CD4-positive, alpha-beta memory T cell (primary cell): ENCODE data around the gene NAV1. TPM values are rescaled to one million over a fixed set of nuclear protein-coding genes. Genes with fewer than 3 reads are reported as not detected.

ENCODE experiments used
- CTCF ChIA-PET: fragments of 350-600 bp; sonication (Branson Sonifier 250); formaldehyde crosslinking; loops from one replicate; lab custom pipeline; 2021; ENCODE audit warnings: inconsistent platforms; ENCODE audit not compliant: partially characterized antibody; lab: Charles Lee
- POLR2A ChIA-PET: fragments of 350-600 bp; sonication (Branson Sonifier 250); formaldehyde crosslinking; loops from one replicate; lab custom pipeline; 2021; ENCODE audit not compliant: partially characterized antibody; lab: Charles Lee
- DNase-seq, 5 donors: peaks; one replicate each; pipeline versions ENCODE4 v3.0.0 to v3.0.0-alpha.2; 2020 to 2022; ENCODE audit warnings: mixed read lengths in 1 of 5
- H3K27ac ChIP-seq: one replicate; pipeline ENCODE4 v1.7.0; 2013; ENCODE audit warnings: low read depth, low read length
- H3K27me3 ChIP-seq: 2 replicates; pipeline ENCODE4 v1.7.0; 2013; ENCODE audit warnings: mild to moderate bottlenecking, low read length, moderate library complexity; ENCODE audit not compliant: insufficient read depth
- H3K36me3 ChIP-seq: 2 replicates; pipeline ENCODE4 v1.7.0; 2013; ENCODE audit warnings: mild to moderate bottlenecking, low read length, moderate library complexity; ENCODE audit not compliant: insufficient read depth
- H3K4me1 ChIP-seq: 2 replicates; pipeline ENCODE4 v1.7.0; 2013; ENCODE audit warnings: mild to moderate bottlenecking, low read length, moderate library complexity; ENCODE audit not compliant: insufficient read depth
- H3K4me3 ChIP-seq, 2 donors: one replicate each; pipeline ENCODE4 v1.7.0; 2013; ENCODE audit warnings: low read length in 2 of 2, mild to moderate bottlenecking in 1 of 2
- H3K9me3 ChIP-seq, 2 donors: one replicate each; pipeline ENCODE4 v1.7.0; 2013; ENCODE audit warnings: low read length in 2 of 2, control low read depth in 1 of 2; ENCODE audit not compliant: control insufficient read depth in 1 of 2
- H3K27ac Mint-ChIP-seq, 7 donors: one replicate each; pipeline ENCODE4 v1.8.0; 2020 to 2021; ENCODE audit warnings: mixed read lengths in 7 of 7, mild to moderate bottlenecking in 6 of 7, inconsistent platforms in 3 of 7, moderate library complexity in 3 of 7
- H3K27me3 Mint-ChIP-seq, 2 donors: one replicate each; pipeline ENCODE4 v1.8.0; 2020 to 2021; ENCODE audit warnings: mixed read lengths in 2 of 2
- H3K36me3 Mint-ChIP-seq, 2 donors: one replicate each; pipeline ENCODE4 v1.8.0; 2020 to 2021; ENCODE audit warnings: mixed read lengths in 2 of 2, inconsistent platforms in 1 of 2, mild to moderate bottlenecking in 1 of 2
- H3K4me1 Mint-ChIP-seq, 4 donors: one replicate each; pipeline ENCODE4 v1.8.0; 2020 to 2021; ENCODE audit warnings: mixed read lengths in 4 of 4, mild to moderate bottlenecking in 1 of 4
- H3K4me3 Mint-ChIP-seq, 8 donors: one replicate each; pipeline ENCODE4 v1.8.0; 2020 to 2021; ENCODE audit warnings: mixed read lengths in 8 of 8, mild to moderate bottlenecking in 7 of 8, moderate library complexity in 6 of 8, inconsistent platforms in 3 of 8
- H3K9me3 Mint-ChIP-seq, 8 donors: one replicate each; pipeline ENCODE4 v1.8.0; 2020 to 2021; ENCODE audit warnings: mixed read lengths in 8 of 8, mild to moderate bottlenecking in 5 of 8, inconsistent platforms in 3 of 8, moderate library complexity in 1 of 8
- intact Hi-C: fragments of 100-400 bp; cut with micrococcal nuclease; formaldehyde crosslinking; loops from one replicate; pipeline ENCODE4 v1.15.1; 2023
- polyA plus RNA-seq, 2 donors: library from polyadenylated mRNA; unstranded; fragments of 300-500 nt; fragmentation: Illumina TruSeq; gene quantifications; one replicate each; pipeline ENCODE4 v1.2.3, GENCODE V29; 2021
- total RNA-seq, 2 experiments: library from RNA; stranded (reverse); gene quantifications; one replicate each; pipeline ENCODE4 v1.2.3, GENCODE V29; 2021

NAV1 gene
- total and polyA plus RNA-seq, 4 experiments from 2014 or later = 0.29 to 4.7 (median 3.7) TPM

- POLR2A ChIA-PET = no interaction called here
- peaks cover 0 to 5% (median 3%) of the 10 kb centered on the region in 4 donors for H3K4me1 Mint-ChIP-seq
- H3K36me3 ChIP-seq = no peaks in the 10 kb centered on the region
- no peak overlapping the region for H3K27ac ChIP-seq
- H3K27me3 ChIP-seq = no peaks in the 10 kb centered on the region
- H3K9me3 ChIP-seq = no peaks in the 10 kb centered on the region
- H3K36me3 Mint-ChIP-seq = no peaks in the 10 kb centered on the region
- H3K4me1 ChIP-seq = no peaks in the 10 kb centered on the region
- no peak overlapping the region for H3K27ac Mint-ChIP-seq
- CTCF ChIA-PET = interaction anchor here (1.6 to 1.9 kb wide), 2 partner anchors 9 to 43 kb away, joined by 4 to 6 read pairs; no protein-coding TSS in a partner anchor
- H3K27me3 Mint-ChIP-seq = no peaks in the 10 kb centered on the region
- no peak overlapping the region for H3K4me3 Mint-ChIP-seq
- DNase-seq = no peak
- no peak overlapping the region for H3K4me3 ChIP-seq
- H3K9me3 Mint-ChIP-seq = no peaks in the 10 kb centered on the region
- intact Hi-C loops = no loop called here
Measured at GRCh38 chr1:201555593-201555945, 16.6 kb downstream of the NAV1 start.

GRCh38 chr1:201556841-201557571 lies 18.1 kb downstream of the NAV1 start:
- no peak for DNase-seq
- Mint-ChIP-seq H3K9me3 (no peaks in the 10 kb centered on the region), H3K4me1 (peaks cover 0 to 5% (median 3%) of the 10 kb centered on the region in 4 donors), H3K27me3 (no peaks in the 10 kb centered on the region), H3K27ac (no peak overlapping the region), H3K4me3 (no peak overlapping the region), H3K36me3 (no peaks in the 10 kb centered on the region)
- Histone ChIP-seq H3K27ac (no peak overlapping the region), H3K9me3 (no peaks in the 10 kb centered on the region), H3K4me1 (no peaks in the 10 kb centered on the region), H3K36me3 (no peaks in the 10 kb centered on the region), H3K27me3 (no peaks in the 10 kb centered on the region), H3K4me3 (no peak overlapping the region)
- ChIA-PET POLR2A (no interaction called here), CTCF (interaction anchor here (1.0 to 5.2 kb wide), 6 partner anchors 7 to 235 kb away, joined by 3 to 81 read pairs (median 5); no protein-coding TSS in a partner anchor)
- intact Hi-C loops = no loop called here

GRCh38 chr1:201557572-201557958 lies 18.6 kb downstream of the NAV1 start:
- Histone ChIP-seq H3K4me3 (no peak overlapping the region), H3K9me3 (no peaks in the 10 kb centered on the region), H3K36me3 (no peaks in the 10 kb centered on the region), H3K4me1 (no peaks in the 10 kb centered on the region), H3K27me3 (no peaks in the 10 kb centered on the region), H3K27ac (no peak overlapping the region)
- ChIA-PET POLR2A (no interaction called here), CTCF (interaction anchor here (1.2 to 5.2 kb wide), 3 partner anchors 11 to 234 kb away, joined by 4 to 81 read pairs (median 24); no protein-coding TSS in a partner anchor)
- no peak overlapping the region for H3K27ac Mint-ChIP-seq
- intact Hi-C loops = no loop called here
- no peaks in the 10 kb centered on the region for H3K9me3 Mint-ChIP-seq
- H3K4me1 Mint-ChIP-seq = peaks cover 0 to 5% (median 3%) of the 10 kb centered on the region in 4 donors
- no peaks in the 10 kb centered on the region for H3K27me3 Mint-ChIP-seq
- no peak overlapping the region for H3K4me3 Mint-ChIP-seq
- H3K36me3 Mint-ChIP-seq = no peaks in the 10 kb centered on the region
- no peak for DNase-seq

GRCh38 chr1:201559679-201560162 lies 20.8 kb downstream of the NAV1 start:
- DNase-seq = peak; percentile 42 to 54 (median 52)
- no peak overlapping the region for H3K4me3 ChIP-seq
- H3K27me3 Mint-ChIP-seq = no peaks in the 10 kb centered on the region
- intact Hi-C loops = loop anchor here (1.0 kb wide), 1 partner anchor 234 kb away; no protein-coding TSS in a partner anchor
- POLR2A ChIA-PET = no interaction called here
- peak overlapping the region in 1 of 7 donors; percentile 22 for H3K27ac Mint-ChIP-seq
- H3K4me1 Mint-ChIP-seq = peaks cover 0 to 5% (median 3%) of the 10 kb centered on the region in 4 donors
- CTCF ChIA-PET = interaction anchor here (0.6 to 5.2 kb wide), 19 partner anchors 9 to 232 kb away, joined by 3 to 81 read pairs (median 3); no protein-coding TSS in a partner anchor
- no peaks in the 10 kb centered on the region for H3K4me1 ChIP-seq
- no peak overlapping the region for H3K27ac ChIP-seq
- no peaks in the 10 kb centered on the region for H3K27me3 ChIP-seq
- H3K4me3 Mint-ChIP-seq = no peak overlapping the region
- H3K36me3 Mint-ChIP-seq = no peaks in the 10 kb centered on the region
- H3K9me3 ChIP-seq = no peaks in the 10 kb centered on the region
- no peaks in the 10 kb centered on the region for H3K36me3 ChIP-seq
- H3K9me3 Mint-ChIP-seq = no peaks in the 10 kb centered on the region

GRCh38 chr1:201560328-201561194 lies 21.6 kb downstream of the NAV1 start:
- Histone ChIP-seq H3K27me3 (no peaks in the 10 kb centered on the region), H3K9me3 (no peaks in the 10 kb centered on the region), H3K4me1 (no peaks in the 10 kb centered on the region), H3K27ac (no peak overlapping the region), H3K4me3 (no peak overlapping the region), H3K36me3 (no peaks in the 10 kb centered on the region)
- H3K4me3 Mint-ChIP-seq = no peak overlapping the region
- no peaks in the 10 kb centered on the region for H3K27me3 Mint-ChIP-seq
- intact Hi-C loops = no loop called here
- no peaks in the 10 kb centered on the region for H3K9me3 Mint-ChIP-seq
- peak overlapping the region in 1 of 7 donors; percentile 22 for H3K27ac Mint-ChIP-seq
- CTCF ChIA-PET = interaction anchor here (0.6 to 5.2 kb wide), 15 partner anchors 9 to 247 kb away, joined by 3 to 81 read pairs (median 3); no protein-coding TSS in a partner anchor
- POLR2A ChIA-PET = no interaction called here
- DNase-seq = no peak
- peaks cover 0 to 5% (median 3%) of the 10 kb centered on the region in 4 donors for H3K4me1 Mint-ChIP-seq
- H3K36me3 Mint-ChIP-seq = no peaks in the 10 kb centered on the region

GRCh38 chr1:201561195-201561564 lies 22.3 kb downstream of the NAV1 start:
- Mint-ChIP-seq H3K27ac (no peak overlapping the region), H3K27me3 (no peaks in the 10 kb centered on the region), H3K9me3 (no peaks in the 10 kb centered on the region), H3K4me3 (no peak overlapping the region), H3K36me3 (no peaks in the 10 kb centered on the region), H3K4me1 (peaks cover 0 to 5% (median 3%) of the 10 kb centered on the region in 4 donors)
- POLR2A ChIA-PET = no interaction called here
- Histone ChIP-seq H3K27ac (no peak overlapping the region), H3K4me3 (no peak overlapping the region), H3K27me3 (no peaks in the 10 kb centered on the region), H3K4me1 (no peaks in the 10 kb centered on the region), H3K36me3 (no peaks in the 10 kb centered on the region), H3K9me3 (no peaks in the 10 kb centered on the region)
- intact Hi-C loops = no loop called here
- no peak for DNase-seq
- CTCF ChIA-PET = interaction anchor here (0.9 to 5.2 kb wide), 9 partner anchors 8 to 247 kb away, joined by 3 to 81 read pairs (median 3); no protein-coding TSS in a partner anchor

- no peak for DNase-seq
- H3K9me3 ChIP-seq = no peaks in the 10 kb centered on the region
- H3K4me1 Mint-ChIP-seq = peaks cover 0 to 5% (median 3%) of the 10 kb centered on the region in 4 donors
- H3K27ac ChIP-seq = no peak overlapping the region
- no peaks in the 10 kb centered on the region for H3K36me3 Mint-ChIP-seq
- intact Hi-C loops = no loop called here
- ChIA-PET POLR2A (no interaction called here), CTCF (interaction anchor here (0.9 to 5.2 kb wide), 10 partner anchors 8 to 246 kb away, joined by 3 to 81 read pairs (median 4); no protein-coding TSS in a partner anchor)
- no peak overlapping the region for H3K4me3 Mint-ChIP-seq
- no peak overlapping the region for H3K27ac Mint-ChIP-seq
- no peaks in the 10 kb centered on the region for H3K27me3 Mint-ChIP-seq
- H3K4me1 ChIP-seq = no peaks in the 10 kb centered on the region
- H3K27me3 ChIP-seq = no peaks in the 10 kb centered on the region
- no peak overlapping the region for H3K4me3 ChIP-seq
- no peaks in the 10 kb centered on the region for H3K36me3 ChIP-seq
- H3K9me3 Mint-ChIP-seq = no peaks in the 10 kb centered on the region
Measured at GRCh38 chr1:201561601-201562000, 22.7 kb downstream of the NAV1 start.
